ENCODE data around the gene ZFC3H1.

DNA sequence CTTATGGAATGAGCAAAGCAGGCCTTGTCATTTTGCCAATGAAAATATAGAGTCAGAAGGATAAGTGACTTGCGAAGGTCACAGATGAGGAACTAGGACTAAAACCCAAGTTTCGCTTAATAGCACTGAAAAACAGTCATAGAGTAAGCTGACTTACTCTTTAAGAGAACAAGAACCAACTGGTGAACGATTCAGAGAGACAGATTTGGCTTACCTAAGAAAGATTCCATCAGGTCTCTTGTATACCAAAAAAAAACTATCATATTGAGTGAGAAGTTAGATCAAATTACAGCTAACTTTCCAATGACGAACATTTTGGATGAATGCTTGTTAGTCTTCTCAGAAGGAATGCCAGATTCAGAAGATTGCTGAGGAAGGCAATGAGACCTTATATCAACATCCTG is 74.2 kb downstream of the ZFC3H1 start:
- TF ChIP-seq, protein P1, sequence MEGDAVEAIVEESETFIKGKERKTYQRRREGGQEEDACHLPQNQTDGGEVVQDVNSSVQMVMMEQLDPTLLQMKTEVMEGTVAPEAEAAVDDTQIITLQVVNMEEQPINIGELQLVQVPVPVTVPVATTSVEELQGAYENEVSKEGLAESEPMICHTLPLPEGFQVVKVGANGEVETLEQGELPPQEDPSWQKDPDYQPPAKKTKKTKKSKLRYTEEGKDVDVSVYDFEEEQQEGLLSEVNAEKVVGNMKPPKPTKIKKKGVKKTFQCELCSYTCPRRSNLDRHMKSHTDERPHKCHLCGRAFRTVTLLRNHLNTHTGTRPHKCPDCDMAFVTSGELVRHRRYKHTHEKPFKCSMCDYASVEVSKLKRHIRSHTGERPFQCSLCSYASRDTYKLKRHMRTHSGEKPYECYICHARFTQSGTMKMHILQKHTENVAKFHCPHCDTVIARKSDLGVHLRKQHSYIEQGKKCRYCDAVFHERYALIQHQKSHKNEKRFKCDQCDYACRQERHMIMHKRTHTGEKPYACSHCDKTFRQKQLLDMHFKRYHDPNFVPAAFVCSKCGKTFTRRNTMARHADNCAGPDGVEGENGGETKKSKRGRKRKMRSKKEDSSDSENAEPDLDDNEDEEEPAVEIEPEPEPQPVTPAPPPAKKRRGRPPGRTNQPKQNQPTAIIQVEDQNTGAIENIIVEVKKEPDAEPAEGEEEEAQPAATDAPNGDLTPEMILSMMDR (conservative IDR thresholded peaks at IDR 0.05 in 1 of 2, IDR thresholded peaks at IDR 0.05 in 1 of 2; ENCODE audit: extremely low read depth in 1 of 2, insufficient read depth in 1 of 2, low read depth in 1 of 2, low read length in 2 of 2) = no peak
- no peak for TF ChIP-seq EZH2 (IDR thresholded peaks at IDR 0.05; ENCODE audit: borderline replicate concordance, low read length)

Data from mammary epithelial cell (primary cell).